ENCODE measurements around the gene DNAJC10. TPM values are rescaled to one million over a fixed set of nuclear protein-coding genes. Genes with fewer than 3 reads are reported as not detected.

DNAJC10 gene
- total and polyA plus RNA-seq, 2 of the 4 experiments (the other 2 are of a cell fraction): 34.6 to 53.2 TPM

- in situ Hi-C loops (cut with MboI; ENCODE audit: low sequenced_read_pairs) (no loop called here), dilution Hi-C loops (cut with HindIII; ENCODE audit: low sequenced_read_pairs, unreplicated experiment) (no loop called here), intact Hi-C loops (cut with micrococcal nuclease) (no loop called here)
- no peak overlapping the region for H3K4me3 ChIP-seq (ENCODE audit: insufficient read depth, low read depth, low read length)
- no peak for DNase-seq
- ChIA-PET CTCF (no interaction called here), POLR2A (ENCODE audit: unreplicated experiment) (no interaction called here)
- H2BK5ac ChIP-seq (ENCODE audit: low read depth, low read length, poor library complexity, severe bottlenecking): no peak overlapping the region
- no peak for ATAC-seq (ENCODE audit: low read depth)
- no peak overlapping the region for H4K5ac ChIP-seq (ENCODE audit: low read depth, low read length)
- no peak overlapping the region for H2AK9ac ChIP-seq (replicated peaks; ENCODE audit: low read depth, low read length, poor library complexity)
- H2BK20ac ChIP-seq (ENCODE audit: low read depth, low read length): no peak overlapping the region
- no peak overlapping the region for H2BK120ac ChIP-seq (ENCODE audit: low read depth, low read length)
- TF ChIP-seq CEBPB (IDR thresholded peaks at IDR 0.05; ENCODE audit: low read depth, low read length) (no peak), POLR2A (IDR thresholded peaks at IDR 0.05; ENCODE audit: low read depth, low read length) (no peak), MAZ (IDR thresholded peaks at IDR 0.05; ENCODE audit: borderline replicate concordance, low read depth, low read length) (no peak), CHD1 (IDR thresholded peaks at IDR 0.05; ENCODE audit: low read depth, low read length) (no peak), BHLHE40 (IDR thresholded peaks at IDR 0.05; ENCODE audit: low read depth, low read length) (no peak), NFE2L2 (IDR thresholded peaks at IDR 0.05; ENCODE audit: low read depth, low read length) (no peak), MAFK (IDR thresholded peaks at IDR 0.05; ENCODE audit: low read depth, low read length) (no peak), CTCF (conservative IDR thresholded peaks at IDR 0.05; ENCODE audit: low read depth, low read length) (no peak)
- no peaks in the 10 kb centered on the region for H3K9me3 ChIP-seq (ENCODE audit: control insufficient read depth, insufficient read depth, low read length)
- H3K4ac ChIP-seq (ENCODE audit: low read depth, low read length): no peak overlapping the region
- H3K27ac ChIP-seq (ENCODE audit: insufficient read depth, low read length): no peak overlapping the region
- no peak overlapping the region for H2BK15ac ChIP-seq (ENCODE audit: low read depth, low read length)
- no peak overlapping the region for H3K56ac ChIP-seq (ENCODE audit: extremely low read depth, insufficient read depth, low read length)
- no peak overlapping the region for H2AFZ ChIP-seq (replicated peaks; ENCODE audit: low read length, poor library complexity)
- no peak overlapping the region for H4K8ac ChIP-seq (ENCODE audit: low read depth in 2 of 2, low read length in 2 of 2)
- WGBS, 2 experiments (ENCODE audit: extremely low coverage in 2 of 2, insufficient read length in 1 of 2): no CpG with 5 or more reads among the region's 5 CpGs
- H3K23ac ChIP-seq (ENCODE audit: low read depth, low read length): no peak overlapping the region
- BruUV-seq (replicated peaks): no TSS peak
- H3K14ac ChIP-seq (replicated peaks; ENCODE audit: low read depth, low read length): no peak overlapping the region
- no peak overlapping the region for H3K9ac ChIP-seq (ENCODE audit: low read depth, low read length)
- no peaks in the 10 kb centered on the region for H4K20me1 ChIP-seq (ENCODE audit: insufficient read depth, low read length)
- H3K4me2 ChIP-seq (ENCODE audit: low read depth, low read length): no peak overlapping the region
- H3K18ac ChIP-seq (ENCODE audit: low read depth, low read length): no peak overlapping the region
- H2AK5ac ChIP-seq (ENCODE audit: low read depth, low read length): no peak overlapping the region
- no peaks in the 10 kb centered on the region for H3K79me1 ChIP-seq (ENCODE audit: low read depth in 1 of 2, low read length in 2 of 2)
- no peak overlapping the region for H4K91ac ChIP-seq (ENCODE audit: insufficient read depth, low read depth, low read length)
- H3K4me1 ChIP-seq (ENCODE audit: control insufficient read depth, insufficient read depth, low read length): no peaks in the 10 kb centered on the region
- H3K9me1 ChIP-seq (ENCODE audit: insufficient read depth, low read length): no peaks in the 10 kb centered on the region
- no peaks in the 10 kb centered on the region for H3K36me3 ChIP-seq (ENCODE audit: control insufficient read depth, insufficient read depth, low read length)
- no peaks in the 10 kb centered on the region for H3K27me3 ChIP-seq (ENCODE audit: control insufficient read depth, insufficient read depth, low read length)
These were observed 108.2 kb downstream of the DNAJC10 start for GRCh38 chr2:182824056-182824766.
